K562 (cell line): ENCODE data around the gene NRF1. TPM values are rescaled to one million over a fixed set of nuclear protein-coding genes. Genes with fewer than 3 reads are reported as not detected.

Source experiments
- ATF7 ChIP-seq: fragments of 450-650 bp; IDR thresholded peaks from 2 replicates; pipeline ENCODE4 v1.7.1; 2014; ENCODE audit warnings: mild to moderate bottlenecking, moderate library complexity
- BRD4 ChIP-seq: fragments of 200-600 bp; sonication (generic); IDR thresholded peaks from 2 replicates; pipeline ENCODE4 v1.6.1; 2017; ENCODE audit warnings: inconsistent platforms
- CHD1 ChIP-seq: fragments of 200-600 bp; sonication (generic); IDR thresholded peaks from one replicate; pipeline ENCODE4 v1.6.1; 2012; ENCODE audit warnings: mild to moderate bottlenecking, moderate library complexity, low read length, inconsistent platforms
- FOXJ2 ChIP-seq: fragments of 200-800 bp; sonication (Bioruptor generic); IDR thresholded peaks from 2 replicates; pipeline ENCODE4 v1.6.1; 2016; ENCODE audit warnings: missing genetic modification characterization, missing compliant biosample characterization
- HNRNPLL ChIP-seq: fragments of 200-400 bp; formaldehyde crosslinking; IDR thresholded peaks from 2 replicates; pipeline ENCODE4 v1.6.1; 2017; ENCODE audit warnings: low read length, low read depth, mild to moderate bottlenecking; ENCODE audit not compliant: poor library complexity, severe bottlenecking
- MBD2 ChIP-seq: sonication (generic); IDR thresholded peaks from 2 replicates; pipeline ENCODE4 v1.6.1; 2016; ENCODE audit warnings: low read depth, borderline replicate concordance
- MLX ChIP-seq, 2 experiments: fragments of 450-650 bp in 1 of 2; sonication (generic) in 1 of 2; formaldehyde crosslinking; conservative IDR thresholded peaks; 2 replicates each; pipeline versions ENCODE4 v1.4.0 to v1.8.1; 2020 to 2022; ENCODE audit warnings: mild to moderate bottlenecking in 1 of 2, missing genetic modification reagents in 1 of 2
- POU5F1 ChIP-seq: fragments of 150-350 bp; IDR thresholded peaks from 2 replicates; pipeline ENCODE4 v1.6.1; 2014; ENCODE audit warnings: borderline replicate concordance, low read length, low read depth, mild to moderate bottlenecking; ENCODE audit not compliant: partially characterized antibody
- RERE ChIP-seq: sonication (generic); formaldehyde crosslinking; IDR thresholded peaks from 2 replicates; pipeline ENCODE4 v1.8.0; 2023; ENCODE audit warnings: missing genetic modification reagents, mild to moderate bottlenecking, borderline replicate concordance
- SLC30A9 ChIP-seq: fragments of 250-450 bp; sonication (Bioruptor Pico); IDR thresholded peaks from 2 replicates; pipeline ENCODE4 v1.8.0; 2022; ENCODE audit warnings: mild to moderate bottlenecking, moderate library complexity
- SRSF7 ChIP-seq: fragments of 200-400 bp; formaldehyde crosslinking; optimal IDR thresholded peaks from 2 replicates; pipeline ENCODE3; 2017; ENCODE audit warnings: mild to moderate bottlenecking, low read depth, low read length
- ZFP1 ChIP-seq: fragments of 450-650 bp; formaldehyde crosslinking; IDR thresholded peaks from 2 replicates; pipeline ENCODE4 v1.4.0; 2020; ENCODE audit warnings: mild to moderate bottlenecking, mixed read lengths
- polyA plus RNA-seq, 8 experiments: library from polyadenylated mRNA; depleted of rRNA in 4 of 8; stranded (reverse) in 5 of 8; unstranded in 3 of 8; fragments of >200 nt; fragmentation: Nextera tagmentation in 2 of 8; fragmentation: Illumina TruSeq in 1 of 8; extraction: Ambion mirVana in 2 of 8; extraction: Trizol in 1 of 8; gene quantifications; 2 replicates each; pipeline versions ENCODE4 v1.2.1 to v1.2.3, GENCODE V29; 2011 to 2014; ENCODE audit warnings: inconsistent platforms in 1 of 8, missing spikeins in 1 of 8
- total RNA-seq, 7 experiments: library from RNA; depleted of rRNA in 6 of 7; stranded (reverse); fragments of >200 nt in 6 of 7; fragmentation: Illumina TruSeq in 2 of 7; extraction: Trizol in 2 of 7; gene quantifications; 2 replicates each; pipeline versions ENCODE4 v1.2.1 to v1.2.3, GENCODE V29; 2011 to 2021; ENCODE audit warnings: low replicate concordance in 1 of 7

NRF1 gene
- total and polyA plus RNA-seq, 9 of the 15 experiments (the other 6 are each of a cell fraction or from before 2014, with no cell fraction given): 8.6 to 28.8 (median 20.3) TPM

- no peak for TF ChIP-seq RERE (CRISPR knock-in tag)
- no peak for TF ChIP-seq SRSF7
- no peak for TF ChIP-seq CHD1
- TF ChIP-seq ZFP1 (CRISPR knock-in tag): no peak
- TF ChIP-seq MLX (CRISPR knock-in tag; conservative IDR thresholded peaks at IDR 0.05): no peak
- no peak for TF ChIP-seq POU5F1
- no peak for TF ChIP-seq ATF7
- no peak for TF ChIP-seq BRD4
- no peak for TF ChIP-seq FOXJ2 (tag)
- no peak for TF ChIP-seq HNRNPLL
- TF ChIP-seq SLC30A9 (CRISPR knock-in tag): no peak
- TF ChIP-seq MBD2: no peak
Observed at GRCh38 chr7:129781928-129782817, 170.7 kb downstream of the NRF1 start (continued).
